ENCODE data around the gene TTYH1. TPM values are rescaled to one million over a fixed set of nuclear protein-coding genes. Genes with fewer than 3 reads are reported as not detected.
A peak's percentile ranks its signal among the peaks of the same experiment; 100 is the strongest.

Gene TTYH1
- total RNA-seq, 3 donors from 2014 or later = 0.48 to 4.6 (median 4.0) TPM

DNA sequence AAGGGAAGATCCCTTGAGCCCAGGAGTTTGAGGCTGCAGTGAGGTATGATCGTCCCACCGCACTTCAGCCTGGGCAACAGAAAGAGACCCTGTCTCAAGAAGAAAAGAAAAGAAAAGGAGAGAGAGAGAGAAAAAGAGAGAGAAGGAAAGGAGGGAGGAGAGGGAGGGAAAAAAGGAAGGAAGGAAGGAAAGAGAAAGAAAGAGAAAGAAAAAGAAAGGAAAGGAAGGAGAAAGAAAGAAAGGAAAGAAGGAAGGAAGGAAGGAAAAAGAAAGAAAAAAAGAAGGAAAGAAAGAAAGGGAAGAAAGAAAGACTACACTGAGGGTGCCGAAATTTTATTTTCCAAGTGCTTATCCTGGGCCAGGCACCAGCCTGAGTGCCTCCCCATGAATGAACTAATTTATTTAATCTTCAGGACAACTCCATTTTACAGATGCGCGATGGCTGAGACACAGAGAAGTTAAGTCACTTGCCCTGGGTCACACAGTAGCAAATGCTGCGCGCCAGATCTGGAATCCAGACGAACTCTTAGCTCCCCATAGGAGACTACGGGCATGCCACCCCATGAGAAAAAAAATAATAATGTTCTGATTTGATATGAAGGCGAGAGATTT is 55.1 kb downstream of the TTYH1 start:
- DNase-seq (ENCODE audit: low spot score in 2 of 2) = no peak
- Histone ChIP-seq H3K36me3 (no peaks in the 10 kb centered on the region), H3K27me3 (no peaks in the 10 kb centered on the region), H3K4me1 (peaks cover 5 to 8% of the 10 kb centered on the region in 2 donors), H3K9me3 (no peaks in the 10 kb centered on the region), H3K27ac (peak overlapping the region; percentile 86 to 92), H3K4me3 (peak overlapping the region in 2 of 3 donors; percentile 61 to 73)
- intact Hi-C loops (cut with DNase I; ENCODE audit: low total_unique reads) = loop anchor here (10.0 kb wide), 1 partner anchor 586 kb away; the partner anchor contains the start of gene PRKCG
- TF ChIP-seq POLR2A (IDR thresholded peaks at IDR 0.05) (no peak), POLR2AphosphoS5 (IDR thresholded peaks at IDR 0.05) (no peak)
- TF ChIP-seq, protein P1, sequence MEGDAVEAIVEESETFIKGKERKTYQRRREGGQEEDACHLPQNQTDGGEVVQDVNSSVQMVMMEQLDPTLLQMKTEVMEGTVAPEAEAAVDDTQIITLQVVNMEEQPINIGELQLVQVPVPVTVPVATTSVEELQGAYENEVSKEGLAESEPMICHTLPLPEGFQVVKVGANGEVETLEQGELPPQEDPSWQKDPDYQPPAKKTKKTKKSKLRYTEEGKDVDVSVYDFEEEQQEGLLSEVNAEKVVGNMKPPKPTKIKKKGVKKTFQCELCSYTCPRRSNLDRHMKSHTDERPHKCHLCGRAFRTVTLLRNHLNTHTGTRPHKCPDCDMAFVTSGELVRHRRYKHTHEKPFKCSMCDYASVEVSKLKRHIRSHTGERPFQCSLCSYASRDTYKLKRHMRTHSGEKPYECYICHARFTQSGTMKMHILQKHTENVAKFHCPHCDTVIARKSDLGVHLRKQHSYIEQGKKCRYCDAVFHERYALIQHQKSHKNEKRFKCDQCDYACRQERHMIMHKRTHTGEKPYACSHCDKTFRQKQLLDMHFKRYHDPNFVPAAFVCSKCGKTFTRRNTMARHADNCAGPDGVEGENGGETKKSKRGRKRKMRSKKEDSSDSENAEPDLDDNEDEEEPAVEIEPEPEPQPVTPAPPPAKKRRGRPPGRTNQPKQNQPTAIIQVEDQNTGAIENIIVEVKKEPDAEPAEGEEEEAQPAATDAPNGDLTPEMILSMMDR (IDR thresholded peaks at IDR 0.05) = no peak

DNA sequence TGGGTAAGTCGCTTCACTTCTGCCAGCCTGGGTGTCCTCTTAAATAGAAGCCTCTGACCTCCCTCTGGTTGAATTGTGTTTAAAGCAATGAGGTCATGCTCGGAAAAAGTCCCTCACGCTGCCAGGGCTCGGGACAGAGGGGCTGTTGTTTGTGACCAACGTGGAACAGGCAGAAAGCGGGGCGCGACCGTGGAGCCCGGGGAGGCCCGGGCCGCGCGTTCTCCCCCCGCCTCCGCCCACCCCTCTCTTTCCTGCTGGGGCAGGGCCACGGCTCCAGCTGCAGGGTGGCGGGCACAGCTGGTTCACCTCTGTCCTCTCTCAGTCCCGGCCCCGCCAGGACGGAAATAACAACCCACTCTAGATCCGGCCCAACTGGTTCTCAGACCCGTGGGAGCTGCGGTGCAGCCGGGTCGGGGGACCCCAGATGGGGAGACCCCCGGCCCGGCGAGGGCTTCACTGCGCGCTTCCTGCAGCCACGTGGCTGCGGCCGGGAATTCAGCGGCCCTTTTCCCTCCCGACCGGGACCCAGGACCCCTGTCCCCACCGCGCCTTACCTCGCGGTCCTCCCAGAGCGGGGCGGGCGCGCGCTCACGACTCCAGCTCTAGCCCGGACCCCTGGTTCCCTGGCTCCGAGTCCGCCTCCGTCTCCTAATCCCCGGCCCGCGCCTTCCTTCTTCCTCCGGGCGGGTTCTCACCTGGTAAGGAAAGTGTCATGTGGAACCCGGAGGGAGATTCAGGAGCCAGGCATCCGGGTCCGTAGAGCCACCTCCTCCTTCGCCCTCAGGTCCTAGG is 55.9 kb downstream of the TTYH1 start:
- peak overlapping the region; percentile 86 to 92 for H3K27ac ChIP-seq
- no peaks in the 10 kb centered on the region for H3K27me3 ChIP-seq
- H3K36me3 ChIP-seq = no peaks in the 10 kb centered on the region
- peaks cover 5 to 8% of the 10 kb centered on the region in 2 donors for H3K4me1 ChIP-seq
- H3K4me3 ChIP-seq = peak overlapping the region; percentile 44 to 73 (median 61)
- intact Hi-C loops (cut with DNase I; ENCODE audit: low total_unique reads) = loop anchor here (10.0 kb wide), 1 partner anchor 586 kb away; the partner anchor contains the start of gene PRKCG
- TF ChIP-seq POLR2AphosphoS5 (IDR thresholded peaks at IDR 0.05) = peak in 2 of 3 donors; percentile 5 to 21
- no peak for TF ChIP-seq POLR2A (IDR thresholded peaks at IDR 0.05)
- no peak for DNase-seq (ENCODE audit: low spot score in 2 of 2)
- no peaks in the 10 kb centered on the region for H3K9me3 ChIP-seq

DNA sequence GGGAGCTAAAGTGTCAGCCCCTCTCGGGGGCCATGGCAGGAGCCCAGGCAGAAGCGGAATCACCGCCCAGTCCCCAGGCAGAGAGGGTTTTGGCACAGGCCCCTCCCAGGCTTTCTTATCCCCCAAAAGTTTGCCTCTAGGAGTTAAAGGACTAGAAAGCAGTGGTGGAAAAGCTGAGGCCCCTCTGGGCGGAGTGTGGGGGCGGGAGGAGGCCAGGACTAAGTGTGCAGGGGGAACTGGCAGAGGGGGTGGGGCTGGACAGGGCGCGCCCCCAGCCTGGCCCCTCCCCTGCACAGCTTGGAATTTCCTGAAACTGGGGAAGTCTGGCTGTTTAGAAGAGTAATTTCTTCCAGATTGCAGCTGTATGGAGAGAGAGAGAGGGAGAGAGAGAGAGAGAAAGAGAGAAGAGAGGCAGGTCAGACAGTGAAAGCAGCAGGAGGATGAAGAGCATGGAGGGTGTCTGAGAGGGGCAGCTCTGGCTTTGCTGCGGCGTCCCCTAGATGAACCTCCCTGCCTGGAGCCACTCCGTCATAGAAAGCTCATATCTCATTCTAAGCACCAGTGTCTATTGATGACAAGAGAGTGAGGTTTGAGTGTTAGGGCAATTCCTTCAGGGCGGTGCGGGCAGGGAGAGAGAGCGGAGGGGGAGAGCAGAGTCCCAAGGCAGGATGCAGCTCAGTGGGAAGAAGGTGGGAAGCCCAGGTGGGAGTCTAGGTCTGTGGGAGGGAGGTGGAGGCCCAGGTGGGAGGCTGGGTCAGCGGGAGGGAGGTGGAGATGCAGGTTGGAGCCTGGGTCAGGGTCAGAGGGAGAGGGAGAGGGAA is 58.0 kb downstream of the TTYH1 start, which contains the start of gene CDC42EP5:
TSS of gene CDC42EP5 (minus strand) at position 226 of the 821 bp plus-strand sequence. CDS start 7,749 bp downstream, outside the sequence.
- Histone ChIP-seq H3K27me3 (no peaks in the 10 kb centered on the region), H3K4me3 (peak within 1 kb of the TSS; percentile 45 to 65 (median 57)), H3K36me3 (no peaks in the 10 kb centered on the region), H3K27ac (peak within 1 kb of the TSS; percentile 71 to 83), H3K9me3 (no peaks in the 10 kb centered on the region), H3K4me1 (peaks cover 5 to 8% of the 10 kb centered on the region in 2 donors)
- TF ChIP-seq, protein P1 (IDR thresholded peaks at IDR 0.05) = no peak
- TF ChIP-seq POLR2A (IDR thresholded peaks at IDR 0.05) (peak; percentile 23), POLR2AphosphoS5 (IDR thresholded peaks at IDR 0.05) (no peak)
- DNase-seq (ENCODE audit: low spot score in 2 of 2) = peak in 1 of 2 donors; percentile 72
- intact Hi-C loops (cut with DNase I; ENCODE audit: low total_unique reads) = loop anchor here (10.0 kb wide), 1 partner anchor 588 kb away; the partner anchor contains the start of gene PRKCG

DNA sequence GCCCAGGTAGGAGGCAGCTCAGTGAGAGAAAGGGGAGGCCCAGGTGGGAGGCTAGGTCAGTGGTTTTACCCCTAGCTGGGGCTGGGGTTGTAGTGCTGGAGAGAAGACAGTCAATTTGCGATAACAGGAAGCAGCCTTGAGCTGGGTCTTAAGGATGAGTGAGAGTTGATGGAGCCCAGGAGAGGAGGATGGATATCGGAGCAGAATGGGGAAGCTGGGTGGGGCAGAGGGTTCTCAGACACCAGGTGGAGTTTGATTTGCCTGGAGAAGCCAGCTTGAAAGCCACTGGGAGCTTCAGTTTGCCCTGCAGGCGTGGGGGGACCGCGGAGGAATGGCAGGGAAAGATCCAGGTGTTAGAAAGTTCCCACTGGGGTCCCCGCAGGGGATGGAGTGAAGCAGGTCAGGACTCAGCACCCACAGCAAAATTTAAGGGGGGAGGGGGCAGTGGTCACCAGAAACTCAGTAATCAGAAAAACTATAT is 58.7 kb downstream of the TTYH1 start:
- peak overlapping the region; percentile 71 to 83 for H3K27ac ChIP-seq
- H3K9me3 ChIP-seq = no peaks in the 10 kb centered on the region
- H3K27me3 ChIP-seq = no peaks in the 10 kb centered on the region
- intact Hi-C loops (cut with DNase I; ENCODE audit: low total_unique reads) = loop anchor here (10.0 kb wide), 1 partner anchor 589 kb away; the partner anchor contains the start of gene PRKCG
- DNase-seq (ENCODE audit: low spot score in 2 of 2) = no peak
- TF ChIP-seq, protein P1 (IDR thresholded peaks at IDR 0.05) = no peak
- TF ChIP-seq POLR2A (IDR thresholded peaks at IDR 0.05) (no peak), POLR2AphosphoS5 (IDR thresholded peaks at IDR 0.05) (no peak)
- peak overlapping the region in 2 of 3 donors; percentile 57 to 65 for H3K4me3 ChIP-seq
- peaks cover 5 to 8% of the 10 kb centered on the region in 2 donors for H3K4me1 ChIP-seq
- no peaks in the 10 kb centered on the region for H3K36me3 ChIP-seq

DNA sequence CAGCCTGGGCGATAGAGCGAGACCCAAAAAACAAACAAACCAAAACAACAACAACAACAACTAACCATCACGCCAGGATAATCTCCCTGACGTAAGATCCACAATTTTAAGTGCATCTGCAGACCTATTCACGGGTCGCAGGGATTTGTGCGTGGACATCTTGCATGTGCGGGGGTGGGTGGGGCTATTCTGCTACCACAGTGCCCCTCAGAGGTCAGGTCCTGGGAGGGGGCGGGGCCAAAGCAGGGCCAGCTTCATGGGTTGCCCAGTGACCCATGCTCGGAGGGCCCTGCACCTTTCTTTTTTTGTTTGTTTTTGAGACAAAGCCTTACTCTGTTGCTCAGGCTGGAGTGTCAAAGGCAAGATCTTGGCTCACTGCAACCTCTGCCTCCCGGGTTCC is 60.4 kb downstream of the TTYH1 start:
- peaks cover 3 to 5% of the 10 kb centered on the region in 2 donors for H3K4me1 ChIP-seq
- no peak overlapping the region for H3K4me3 ChIP-seq
- intact Hi-C loops (cut with DNase I; ENCODE audit: low total_unique reads) = loop anchor here (10.0 kb wide), 1 partner anchor 591 kb away; the partner anchor contains the start of gene PRKCG
- DNase-seq (ENCODE audit: low spot score in 2 of 2) = no peak
- no peaks in the 10 kb centered on the region for H3K9me3 ChIP-seq
- H3K27ac ChIP-seq = no peak overlapping the region
- no peak for TF ChIP-seq POLR2AphosphoS5 (IDR thresholded peaks at IDR 0.05)
- no peak for TF ChIP-seq POLR2A (IDR thresholded peaks at IDR 0.05)
- TF ChIP-seq, protein P1 (IDR thresholded peaks at IDR 0.05) = no peak
- H3K36me3 ChIP-seq = no peaks in the 10 kb centered on the region
- H3K27me3 ChIP-seq = no peaks in the 10 kb centered on the region

All from breast epithelium (tissue), 4 donors.